HL-60 (cell line): Measurements from ENCODE around the gene RBL2.

Experiments used
- GABPA ChIP-seq: IDR thresholded peaks from 2 replicates; pipeline ENCODE4 v1.6.1; 2012; ENCODE audit warnings: low read depth
- POLR2AphosphoS5 ChIP-seq: IDR thresholded peaks from 2 replicates; pipeline ENCODE4 v1.6.1; 2012; ENCODE audit warnings: low read depth
- TF ChIP-seq, protein P1 (sequence below): IDR thresholded peaks from one replicate; pipeline ENCODE4 v1.5.1; 2011; ENCODE audit warnings: low read length, control low read depth, inconsistent platforms; ENCODE audit not compliant: insufficient read depth

DNA sequence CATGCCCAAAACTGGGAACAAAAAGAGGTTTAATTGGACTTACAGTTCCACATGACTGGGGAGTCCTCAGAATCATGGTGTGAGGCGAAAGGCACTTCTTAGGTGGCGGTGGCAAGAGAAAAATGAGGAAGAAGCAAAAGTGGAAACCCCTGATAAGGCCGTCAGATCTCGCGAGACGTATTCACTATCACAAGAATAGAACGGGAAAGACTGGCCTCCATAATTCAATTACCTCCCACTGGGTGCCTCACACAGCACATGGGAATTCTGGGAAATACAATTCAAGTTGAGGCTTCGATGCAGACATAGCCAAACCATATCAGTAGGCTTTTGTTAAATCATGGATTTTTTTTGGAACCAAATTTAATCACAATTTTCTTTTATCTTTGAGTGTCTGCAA, 24.4 kb downstream of the RBL2 start:
- TF ChIP-seq, protein P1, sequence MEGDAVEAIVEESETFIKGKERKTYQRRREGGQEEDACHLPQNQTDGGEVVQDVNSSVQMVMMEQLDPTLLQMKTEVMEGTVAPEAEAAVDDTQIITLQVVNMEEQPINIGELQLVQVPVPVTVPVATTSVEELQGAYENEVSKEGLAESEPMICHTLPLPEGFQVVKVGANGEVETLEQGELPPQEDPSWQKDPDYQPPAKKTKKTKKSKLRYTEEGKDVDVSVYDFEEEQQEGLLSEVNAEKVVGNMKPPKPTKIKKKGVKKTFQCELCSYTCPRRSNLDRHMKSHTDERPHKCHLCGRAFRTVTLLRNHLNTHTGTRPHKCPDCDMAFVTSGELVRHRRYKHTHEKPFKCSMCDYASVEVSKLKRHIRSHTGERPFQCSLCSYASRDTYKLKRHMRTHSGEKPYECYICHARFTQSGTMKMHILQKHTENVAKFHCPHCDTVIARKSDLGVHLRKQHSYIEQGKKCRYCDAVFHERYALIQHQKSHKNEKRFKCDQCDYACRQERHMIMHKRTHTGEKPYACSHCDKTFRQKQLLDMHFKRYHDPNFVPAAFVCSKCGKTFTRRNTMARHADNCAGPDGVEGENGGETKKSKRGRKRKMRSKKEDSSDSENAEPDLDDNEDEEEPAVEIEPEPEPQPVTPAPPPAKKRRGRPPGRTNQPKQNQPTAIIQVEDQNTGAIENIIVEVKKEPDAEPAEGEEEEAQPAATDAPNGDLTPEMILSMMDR: no peak
- no peak for TF ChIP-seq POLR2AphosphoS5
- no peak for TF ChIP-seq GABPA
